ENCODE data around the gene SLC12A6.

The SLC12A6 gene

DNA sequence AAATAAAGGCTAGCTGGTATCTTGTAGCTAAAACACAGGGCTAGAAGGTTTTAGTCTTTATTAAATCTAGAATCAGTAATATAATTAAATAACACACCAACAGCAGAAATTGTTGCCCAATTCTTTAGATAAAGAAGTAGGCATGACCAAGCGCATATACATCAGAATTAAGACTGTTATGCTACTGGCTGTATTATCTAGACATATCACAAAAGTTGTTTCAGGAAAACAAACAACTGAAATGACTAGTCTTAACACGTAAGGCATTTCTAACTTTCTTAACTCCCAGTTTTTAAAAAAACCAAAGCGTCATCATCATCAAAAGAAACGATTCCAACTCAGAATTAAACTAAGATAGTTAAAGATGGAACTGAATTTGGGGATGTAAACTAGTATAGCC, 57.4 kb downstream of the SLC12A6 start:
- peaks cover 40% of the 10 kb centered on the region for H4K20me1 ChIP-seq (ENCODE audit: insufficient read depth, low read length, poor library complexity, severe bottlenecking)
- H3K9ac ChIP-seq (ENCODE audit: low read depth, low read length, poor library complexity, severe bottlenecking): no peak overlapping the region
- no peaks in the 10 kb centered on the region for H3K9me3 ChIP-seq (ENCODE audit: insufficient read depth, low read depth, low read length)
- H3K4me3 ChIP-seq (ENCODE audit: low read length, poor library complexity, severe bottlenecking): no peak overlapping the region
- no peaks in the 10 kb centered on the region for H3K27me3 ChIP-seq (ENCODE audit: insufficient read depth, low read length, poor library complexity, severe bottlenecking)
- H3F3A ChIP-seq (ENCODE audit: low read depth): no peaks in the 10 kb centered on the region; the same call in 1 of the 2 replicates
- no peak overlapping the region for H2AFZ ChIP-seq (ENCODE audit: low read length)
- no peaks in the 10 kb centered on the region for H3K9me2 ChIP-seq (replicated peaks; ENCODE audit: low read depth, low read length)
- TF ChIP-seq, protein P1, sequence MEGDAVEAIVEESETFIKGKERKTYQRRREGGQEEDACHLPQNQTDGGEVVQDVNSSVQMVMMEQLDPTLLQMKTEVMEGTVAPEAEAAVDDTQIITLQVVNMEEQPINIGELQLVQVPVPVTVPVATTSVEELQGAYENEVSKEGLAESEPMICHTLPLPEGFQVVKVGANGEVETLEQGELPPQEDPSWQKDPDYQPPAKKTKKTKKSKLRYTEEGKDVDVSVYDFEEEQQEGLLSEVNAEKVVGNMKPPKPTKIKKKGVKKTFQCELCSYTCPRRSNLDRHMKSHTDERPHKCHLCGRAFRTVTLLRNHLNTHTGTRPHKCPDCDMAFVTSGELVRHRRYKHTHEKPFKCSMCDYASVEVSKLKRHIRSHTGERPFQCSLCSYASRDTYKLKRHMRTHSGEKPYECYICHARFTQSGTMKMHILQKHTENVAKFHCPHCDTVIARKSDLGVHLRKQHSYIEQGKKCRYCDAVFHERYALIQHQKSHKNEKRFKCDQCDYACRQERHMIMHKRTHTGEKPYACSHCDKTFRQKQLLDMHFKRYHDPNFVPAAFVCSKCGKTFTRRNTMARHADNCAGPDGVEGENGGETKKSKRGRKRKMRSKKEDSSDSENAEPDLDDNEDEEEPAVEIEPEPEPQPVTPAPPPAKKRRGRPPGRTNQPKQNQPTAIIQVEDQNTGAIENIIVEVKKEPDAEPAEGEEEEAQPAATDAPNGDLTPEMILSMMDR (conservative IDR thresholded peaks at IDR 0.05; ENCODE audit: low read length): no peak
- TF ChIP-seq EZH2phosphoT487 (IDR thresholded peaks at IDR 0.05; ENCODE audit: borderline replicate concordance): no peak
- peaks cover 84% of the 10 kb centered on the region for H3K79me2 ChIP-seq (ENCODE audit: insufficient read depth, low read length)
- no peaks in the 10 kb centered on the region for H3K4me1 ChIP-seq (ENCODE audit: insufficient read depth, low read length, poor library complexity, severe bottlenecking)
- H3K36me3 ChIP-seq (ENCODE audit: insufficient read depth, low read length): peaks cover 8% of the 10 kb centered on the region; the same call in 1 of the 2 replicates
- H3K4me2 ChIP-seq (ENCODE audit: low read depth, low read length, poor library complexity, severe bottlenecking): no peak overlapping the region

DNA sequence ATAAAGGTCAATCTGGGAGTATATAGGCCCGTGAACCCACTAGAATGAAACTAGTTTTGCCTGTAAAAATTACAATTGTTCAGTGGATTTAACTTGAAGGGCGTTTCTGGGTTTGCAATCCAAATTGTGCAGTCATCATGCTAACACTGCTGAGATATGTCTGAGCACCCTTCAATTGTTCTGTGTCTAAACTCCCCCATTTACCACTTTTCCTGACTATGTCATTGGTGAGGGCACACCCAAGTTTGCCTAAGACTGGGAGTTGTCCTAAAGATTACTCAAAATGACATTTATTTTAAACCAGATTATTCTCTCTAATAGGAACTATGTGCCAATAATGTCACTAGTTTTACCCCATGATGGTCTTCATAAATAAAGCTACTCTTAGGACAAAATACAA, 58.2 kb downstream of the SLC12A6 start:
- Histone ChIP-seq H3K27me3 (ENCODE audit: insufficient read depth, low read length, poor library complexity, severe bottlenecking) (no peaks in the 10 kb centered on the region), H3K4me2 (ENCODE audit: low read depth, low read length, poor library complexity, severe bottlenecking) (no peak overlapping the region), H3K9me2 (replicated peaks; ENCODE audit: low read depth, low read length) (no peaks in the 10 kb centered on the region), H3K4me3 (ENCODE audit: low read length, poor library complexity, severe bottlenecking) (no peak overlapping the region), H2AFZ (ENCODE audit: low read length) (no peak overlapping the region), H3K36me3 (ENCODE audit: insufficient read depth, low read length) (peaks cover 14% of the 10 kb centered on the region; the same call in 1 of the 2 replicates), H3F3A (ENCODE audit: low read depth) (no peaks in the 10 kb centered on the region), H3K9me3 (ENCODE audit: insufficient read depth, low read depth, low read length) (no peaks in the 10 kb centered on the region), H3K9ac (ENCODE audit: low read depth, low read length, poor library complexity, severe bottlenecking) (no peak overlapping the region), H4K20me1 (ENCODE audit: insufficient read depth, low read length, poor library complexity, severe bottlenecking) (peaks cover 35% of the 10 kb centered on the region), H3K4me1 (ENCODE audit: insufficient read depth, low read length, poor library complexity, severe bottlenecking) (no peaks in the 10 kb centered on the region), H3K79me2 (ENCODE audit: insufficient read depth, low read length) (peaks cover 76% of the 10 kb centered on the region)
- TF ChIP-seq, protein P1 (conservative IDR thresholded peaks at IDR 0.05; ENCODE audit: low read length): no peak
- no peak for TF ChIP-seq EZH2phosphoT487 (IDR thresholded peaks at IDR 0.05; ENCODE audit: borderline replicate concordance)

DNA sequence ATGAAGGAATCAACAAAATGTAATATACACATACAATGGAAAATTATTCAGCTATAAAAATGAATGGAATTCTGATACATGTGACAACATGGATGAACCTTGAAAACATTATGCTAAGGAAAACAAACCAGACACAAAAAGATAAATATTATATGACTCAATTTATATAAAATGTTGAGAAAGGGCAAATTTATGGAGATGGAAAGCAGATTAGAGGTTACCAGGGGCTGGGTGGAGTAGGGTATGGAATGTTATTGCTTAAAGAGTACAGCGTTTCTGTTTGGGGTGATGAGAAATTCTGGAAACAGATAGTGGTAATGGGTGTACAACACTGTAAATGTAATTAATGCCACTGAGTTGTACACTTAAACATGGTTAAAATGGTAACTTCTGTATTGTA, 61.9 kb downstream of the SLC12A6 start:
- peaks cover 71% of the 10 kb centered on the region for H3K79me2 ChIP-seq (ENCODE audit: insufficient read depth, low read length)
- H3K9ac ChIP-seq (ENCODE audit: low read depth, low read length, poor library complexity, severe bottlenecking): no peak overlapping the region
- H3K4me1 ChIP-seq (ENCODE audit: insufficient read depth, low read length, poor library complexity, severe bottlenecking): no peaks in the 10 kb centered on the region
- H2AFZ ChIP-seq (ENCODE audit: low read length): no peak overlapping the region
- no peaks in the 10 kb centered on the region for H3F3A ChIP-seq (ENCODE audit: low read depth)
- no peak overlapping the region for H3K4me3 ChIP-seq (ENCODE audit: low read length, poor library complexity, severe bottlenecking)
- peaks cover 32% of the 10 kb centered on the region for H4K20me1 ChIP-seq (ENCODE audit: insufficient read depth, low read length, poor library complexity, severe bottlenecking)
- no peak overlapping the region for H3K4me2 ChIP-seq (ENCODE audit: low read depth, low read length, poor library complexity, severe bottlenecking)
- H3K9me3 ChIP-seq (ENCODE audit: insufficient read depth, low read depth, low read length): no peaks in the 10 kb centered on the region
- no peaks in the 10 kb centered on the region for H3K27me3 ChIP-seq (ENCODE audit: insufficient read depth, low read length, poor library complexity, severe bottlenecking)
- H3K36me3 ChIP-seq (ENCODE audit: insufficient read depth, low read length): peaks cover 31% of the 10 kb centered on the region; the same call in 1 of the 2 replicates
- TF ChIP-seq, protein P1 (conservative IDR thresholded peaks at IDR 0.05; ENCODE audit: low read length): no peak
- TF ChIP-seq EZH2phosphoT487 (IDR thresholded peaks at IDR 0.05; ENCODE audit: borderline replicate concordance): no peak
- no peaks in the 10 kb centered on the region for H3K9me2 ChIP-seq (replicated peaks; ENCODE audit: low read depth, low read length)
